HG03520 (cell line): ENCODE results near the gene MAP4K3.
A peak's percentile ranks its signal among the peaks of the same experiment; 100 is the strongest.
"Not testable (repeated sequence)": the region's sequence is repeated elsewhere in the genome, so short reads cannot be mapped to it uniquely, and the experiment has no call there.

Experiments
- ATAC-seq: cut with Tn5 transposase; IDR thresholded peaks from one replicate; pipeline ENCODE4 v1.9.1; 2021; ENCODE audit warnings: mild to moderate bottlenecking, moderate library complexity; ENCODE audit not compliant: unreplicated experiment

MAP4K3 gene

DNA sequence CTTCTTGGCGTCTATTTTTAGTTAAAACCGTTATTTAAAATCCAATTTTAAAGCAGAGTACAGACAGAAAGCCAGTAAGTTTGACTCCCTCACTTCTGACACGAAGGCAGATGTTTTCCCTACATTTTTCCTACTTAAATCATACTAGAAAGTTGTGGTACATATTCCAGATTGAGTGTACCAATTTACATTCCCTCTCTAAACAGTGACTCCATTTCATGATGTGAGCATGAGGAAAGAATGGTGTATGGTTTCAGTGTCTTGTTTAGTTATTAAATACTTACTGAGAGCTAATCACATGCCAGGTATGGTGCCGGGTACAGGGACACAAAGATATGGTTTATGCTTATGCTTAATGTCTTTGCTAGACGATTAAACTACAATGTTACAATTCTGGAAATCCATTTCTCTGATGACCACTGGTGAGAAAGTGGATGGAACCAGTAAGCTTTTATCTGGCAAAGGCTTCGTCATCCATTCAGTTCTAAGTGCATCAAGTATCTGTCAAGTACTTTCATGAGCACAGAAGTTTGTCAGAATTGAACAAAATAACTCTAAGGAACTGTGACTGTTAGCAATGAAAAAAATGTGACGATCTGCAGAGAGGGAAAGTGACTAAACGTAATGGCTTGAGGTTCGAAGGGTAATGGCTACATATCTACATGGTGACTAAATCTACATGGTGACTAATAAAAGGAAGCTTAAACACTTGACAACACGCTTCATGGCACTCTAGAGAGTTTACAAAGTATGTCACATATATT lies 25.7 kb downstream of the MAP4K3 start:
- no peak for ATAC-seq

DNA sequence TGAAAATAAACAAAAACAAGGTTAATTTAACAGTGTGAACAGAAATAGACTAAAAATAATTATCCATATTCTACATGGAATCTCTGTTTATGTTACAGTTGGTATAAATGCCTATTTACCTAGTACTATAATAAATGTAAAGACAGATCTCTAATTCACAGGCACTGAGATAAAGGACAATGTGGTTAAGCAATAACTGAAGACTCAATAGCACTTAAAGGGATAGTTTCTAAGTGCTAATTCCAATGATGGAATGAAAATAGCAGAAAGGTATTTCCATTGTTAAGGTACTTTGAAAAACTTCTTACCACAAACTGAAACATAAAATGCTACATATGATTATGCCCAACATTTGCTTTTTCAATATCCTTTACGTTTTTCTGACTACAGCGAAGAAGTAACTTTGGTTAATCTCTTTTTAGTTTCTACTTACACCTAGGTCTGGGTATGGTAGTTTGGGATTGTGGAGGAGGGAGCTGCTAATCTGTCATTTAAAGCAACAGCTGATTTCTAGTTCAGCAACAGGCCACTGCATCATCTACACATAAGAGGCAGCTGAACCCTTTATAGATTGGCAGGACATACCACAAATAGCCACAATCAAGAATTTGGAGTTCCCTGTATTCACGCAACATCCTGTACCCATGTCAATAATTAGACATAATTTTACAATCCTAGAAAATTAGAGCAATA lies 27.2 kb downstream of the MAP4K3 start:
- no peak for ATAC-seq

DNA sequence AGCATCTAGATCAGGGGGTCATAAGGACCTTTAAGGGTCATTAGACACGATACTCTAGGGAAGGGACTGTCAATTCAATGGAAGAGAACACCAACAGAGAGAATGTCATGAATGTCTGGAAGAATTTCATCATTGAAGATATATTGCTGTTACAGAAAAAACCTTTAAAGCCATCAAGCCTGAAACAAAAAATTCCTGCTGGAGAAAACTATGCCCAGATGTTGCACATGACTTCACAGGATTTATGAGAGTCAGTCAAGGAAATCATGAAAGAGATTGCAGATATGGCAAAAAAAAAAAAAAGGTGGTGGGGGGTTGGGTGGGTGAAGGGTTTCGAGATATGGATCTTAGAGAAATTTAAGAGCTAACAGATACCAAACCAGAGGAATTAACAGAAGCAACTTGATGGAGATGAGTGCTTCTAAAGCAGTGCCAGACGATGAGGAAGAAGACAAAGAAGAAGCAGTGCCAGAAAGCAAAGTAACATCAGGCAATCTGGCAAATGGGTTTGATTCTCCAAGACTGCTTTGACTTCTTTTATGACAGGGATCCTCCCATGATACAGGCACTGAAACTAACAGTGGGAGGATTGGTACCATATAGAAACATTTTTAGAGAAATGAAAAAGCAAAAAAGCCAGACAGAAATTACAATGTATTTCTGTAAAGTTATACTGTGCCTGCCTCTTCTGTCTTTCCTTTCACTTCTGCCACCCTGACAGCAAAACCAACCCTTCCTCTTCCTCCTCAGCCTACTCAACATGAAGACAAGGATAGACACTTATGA lies 28.5 kb downstream of the MAP4K3 start:
- peak; percentile 58 for ATAC-seq

GRCh38 chr2:39407516-39408296 lies 29.4 kb downstream of the MAP4K3 start:
- ATAC-seq = no peak

GRCh38 chr2:39405364-39405763 lies 31.7 kb downstream of the MAP4K3 start:
- ATAC-seq = no peak

- no peak for ATAC-seq
Observed at GRCh38 chr2:39403311-39403710, 33.8 kb downstream of the MAP4K3 start.

GRCh38 chr2:39401319-39401718 lies 35.8 kb downstream of the MAP4K3 start:
- ATAC-seq = no peak

GRCh38 chr2:39399570-39399969 lies 37.5 kb downstream of the MAP4K3 start:
- ATAC-seq = no peak

GRCh38 chr2:39395313-39395712 lies 41.8 kb downstream of the MAP4K3 start:
- no peak for ATAC-seq

DNA sequence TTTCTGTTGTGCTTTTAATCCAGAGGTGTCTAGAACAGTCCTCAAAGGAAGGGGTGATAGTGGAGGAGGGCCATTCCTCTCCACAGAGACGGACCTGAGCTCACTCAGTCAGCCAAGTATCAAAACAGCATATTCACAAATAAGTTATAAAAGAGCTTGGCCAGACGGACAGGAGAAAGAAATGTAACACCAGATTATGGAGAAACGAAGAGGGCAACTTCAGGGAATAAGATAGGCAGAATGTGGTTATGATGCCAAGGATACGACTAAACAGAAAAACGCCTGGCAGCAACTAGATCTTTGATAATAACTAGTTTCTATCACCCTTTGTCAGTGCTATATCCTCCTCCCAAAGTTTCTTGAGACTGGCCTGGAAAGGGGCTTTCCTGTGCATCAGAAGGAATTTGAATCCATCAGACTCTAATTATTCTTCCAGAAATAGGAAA lies 42.5 kb downstream of the MAP4K3 start:
- ATAC-seq = no peak

- no peak for ATAC-seq
Observed at GRCh38 chr2:39392672-39393071, 44.4 kb downstream of the MAP4K3 start.

- no peak for ATAC-seq
Observed at GRCh38 chr2:39390216-39390615, 46.9 kb downstream of the MAP4K3 start.

DNA sequence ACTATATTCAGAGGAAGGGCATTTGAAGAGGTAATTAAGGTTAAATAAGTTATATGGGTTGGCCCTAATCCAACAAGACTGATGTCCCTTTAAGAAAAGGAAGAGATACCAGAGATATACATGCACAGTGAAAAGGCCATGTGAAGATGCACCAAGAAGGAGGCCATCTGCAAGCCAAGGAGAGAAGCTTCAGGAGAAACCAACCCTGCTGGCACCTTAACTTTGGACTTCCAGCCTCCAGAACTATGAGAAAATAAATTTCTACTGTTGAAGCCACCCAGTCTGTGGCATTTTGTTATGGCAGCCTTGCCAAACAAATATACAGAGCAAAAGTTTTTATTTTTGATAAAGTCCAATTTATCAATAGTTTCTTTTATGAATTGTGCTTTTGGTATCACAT lies 51.0 kb downstream of the MAP4K3 start:
- no peak for ATAC-seq

GRCh38 chr2:39385172-39385571 lies 51.9 kb downstream of the MAP4K3 start:
- ATAC-seq = no peak

DNA sequence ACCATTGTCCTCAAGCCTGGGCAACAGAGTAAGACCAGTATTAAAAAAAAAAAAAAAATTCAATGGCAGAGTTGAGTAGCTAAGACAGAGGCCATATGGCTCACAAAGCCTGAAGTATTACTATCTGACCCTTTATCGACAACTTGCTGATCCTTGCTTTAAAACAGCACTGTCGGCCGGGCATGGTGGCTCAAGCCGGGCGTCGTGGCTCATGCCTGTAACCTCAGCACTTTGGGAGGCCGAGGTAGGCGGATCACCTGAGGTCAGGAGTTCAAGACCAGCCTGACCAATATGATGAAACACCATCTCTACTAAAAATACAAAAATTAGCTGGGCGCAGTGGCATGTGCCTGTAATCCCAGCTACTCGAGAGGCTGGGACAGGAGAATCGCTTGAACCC lies 53.0 kb downstream of the MAP4K3 start:
- not testable (repeated sequence) for ATAC-seq

DNA sequence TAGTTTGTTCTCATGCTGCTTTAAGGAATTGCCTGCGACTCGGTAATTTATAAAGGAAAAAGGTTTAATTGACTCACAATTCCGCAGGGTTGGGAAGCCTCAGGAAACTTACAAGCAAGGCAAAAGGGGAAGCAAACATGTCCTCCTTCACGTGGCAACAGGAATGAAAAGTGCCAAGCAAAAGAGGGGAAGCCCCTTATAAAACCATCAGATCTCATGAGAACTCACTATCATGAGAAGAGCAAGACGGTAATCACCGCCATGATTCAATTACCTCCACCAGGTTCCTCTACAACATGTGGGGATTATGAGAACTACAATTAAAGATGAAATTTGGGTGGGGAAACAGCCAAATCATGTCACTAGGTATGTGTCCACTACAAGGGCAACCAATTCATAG lies 53.9 kb downstream of the MAP4K3 start:
- ATAC-seq = no peak

DNA sequence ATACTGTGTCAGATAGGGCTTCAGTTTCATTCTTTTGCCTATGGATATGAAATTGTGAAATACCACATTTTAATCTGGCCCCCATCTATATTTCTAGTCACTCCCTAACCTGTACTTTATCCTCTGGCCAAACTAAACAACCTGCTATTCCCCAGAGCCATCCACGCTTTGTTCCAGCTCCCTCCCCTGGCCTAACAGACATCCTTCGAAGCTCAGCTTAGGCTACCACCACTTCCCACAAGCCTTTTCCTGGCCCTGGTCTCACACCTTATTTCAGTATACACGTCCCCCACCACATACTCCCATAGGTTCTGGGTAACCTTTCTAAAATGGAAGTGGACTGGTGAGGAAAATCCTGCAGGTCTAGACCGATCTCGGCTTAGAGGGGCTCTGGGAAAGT lies 55.4 kb downstream of the MAP4K3 start:
- ATAC-seq = no peak

DNA sequence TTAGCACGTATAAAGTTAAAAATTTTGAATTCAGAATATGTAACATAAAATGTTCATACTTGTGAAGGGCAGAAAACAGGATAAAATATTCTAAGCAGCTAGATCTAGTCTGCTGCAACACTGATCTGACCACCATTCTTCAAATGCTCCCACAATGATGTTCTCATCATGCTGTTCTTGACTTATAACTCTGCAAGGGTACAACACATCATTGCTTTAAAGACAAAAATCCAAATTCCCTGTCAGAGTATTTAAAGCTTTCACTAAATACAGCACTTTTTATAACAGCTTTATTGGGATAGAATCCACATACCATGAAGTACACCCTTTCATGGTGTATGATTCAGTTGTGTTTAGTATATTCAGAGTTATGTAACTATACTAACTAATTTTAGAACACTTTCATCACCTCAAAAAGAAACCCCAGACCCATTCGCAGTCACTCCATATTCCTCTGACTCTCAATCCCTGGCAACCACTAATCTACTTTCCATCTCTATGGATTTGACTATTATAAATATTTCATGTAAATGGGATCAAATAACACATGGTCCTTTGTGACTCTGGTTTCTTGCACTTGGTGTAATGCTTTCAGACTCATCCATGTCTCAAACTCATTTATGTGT lies 56.4 kb downstream of the MAP4K3 start:
- ATAC-seq = no peak

- ATAC-seq = peak; percentile 81
Observed at GRCh38 chr2:39379643-39380524, 57.2 kb downstream of the MAP4K3 start.
